CD4-positive, alpha-beta T cell (primary cell): ENCODE data around the gene MAGI3. TPM values are rescaled to one million over a fixed set of nuclear protein-coding genes. Genes with fewer than 3 reads are reported as not detected.
"Not testable (repeated sequence)": the region's sequence is repeated elsewhere in the genome, so short reads cannot be mapped to it uniquely, and the experiment has no call there.

Experiments
- ATAC-seq: fragments of 200-7000 bp; cut with Tn5 transposase; one replicate; pipeline ENCODE4 v1.10.0; 2022; ENCODE audit warnings: mild to moderate bottlenecking; ENCODE audit not compliant: poor library complexity
- CTCF ChIA-PET: fragments of 350-600 bp; sonication (Branson Sonifier 250); formaldehyde crosslinking; loops from one replicate; lab custom pipeline; 2021; ENCODE audit warnings: antibody characterized with exemption, inconsistent platforms; lab: Charles Lee
- POLR2A ChIA-PET: fragments of 350-600 bp; sonication (Branson Sonifier 250); formaldehyde crosslinking; loops from one replicate; lab custom pipeline; 2021; ENCODE audit warnings: antibody characterized with exemption, inconsistent platforms; lab: Charles Lee
- DNase-seq, 14 experiments: peaks; one replicate each; pipeline ENCODE4 v3.0.0-alpha.2; 2013 to 2020; ENCODE audit warnings: mixed read lengths in 2 of 14
- H3K27ac ChIP-seq, 2 donors: one replicate each; pipeline versions ENCODE4 v1.5.1 to v1.7.0; 2013; ENCODE audit warnings: low read length in 2 of 2, low read depth in 1 of 2, mild to moderate bottlenecking in 1 of 2
- H3K27me3 ChIP-seq, 2 experiments: 1 replicate in 1 of 2; 2 replicates in 1 of 2; pipeline versions ENCODE4 v1.6.1 to v1.7.0; 2013; ENCODE audit warnings: low read length in 2 of 2, control low read depth in 1 of 2, mild to moderate bottlenecking in 1 of 2, moderate library complexity in 1 of 2; ENCODE audit not compliant: insufficient read depth in 2 of 2, control insufficient read depth in 1 of 2
- H3K36me3 ChIP-seq: one replicate; pipeline ENCODE4 v1.6.1; 2013; ENCODE audit warnings: low read length, control low read depth; ENCODE audit not compliant: insufficient read depth
- H3K4me1 ChIP-seq: one replicate; pipeline ENCODE4 v1.6.1; 2013; ENCODE audit warnings: low read length, control low read depth; ENCODE audit not compliant: insufficient read depth
- H3K4me3 ChIP-seq: one replicate; pipeline ENCODE4 v1.5.1; 2013; ENCODE audit warnings: mild to moderate bottlenecking, low read length, moderate library complexity
- H3K9me3 ChIP-seq, 2 experiments: 1 replicate in 1 of 2; 2 replicates in 1 of 2; pipeline versions ENCODE4 v1.6.1 to v1.7.0; 2013; ENCODE audit warnings: low read length in 2 of 2, mild to moderate bottlenecking in 2 of 2, control low read depth in 1 of 2, moderate library complexity in 1 of 2; ENCODE audit not compliant: control insufficient read depth in 1 of 2, insufficient read depth in 1 of 2
- H3K27ac Mint-ChIP-seq: one replicate; pipeline ENCODE4 v1.8.0; 2020; ENCODE audit warnings: mixed read lengths
- H3K27me3 Mint-ChIP-seq: one replicate; pipeline ENCODE4 v1.8.0; 2021; ENCODE audit warnings: mixed read lengths
- H3K36me3 Mint-ChIP-seq: one replicate; pipeline ENCODE4 v1.8.0; 2021; ENCODE audit warnings: low read depth, mixed read lengths
- H3K4me1 Mint-ChIP-seq: one replicate; pipeline ENCODE4 v1.8.0; 2021; ENCODE audit warnings: low read depth, mixed read lengths
- H3K4me3 Mint-ChIP-seq: one replicate; pipeline ENCODE4 v1.8.0; 2020; ENCODE audit warnings: mild to moderate bottlenecking, mixed read lengths
- H3K9me3 Mint-ChIP-seq: one replicate; pipeline ENCODE4 v1.8.0; 2020; ENCODE audit warnings: mixed read lengths
- CTCF ChIP-seq: fragments of 200-600 bp; IDR thresholded peaks from one replicate; pipeline ENCODE4 v1.8.0; 2022; ENCODE audit warnings: antibody characterized with exemption, mild to moderate bottlenecking
- intact Hi-C, 2 experiments: fragments of 100-400 bp; cut with DNase I in 1 of 2; cut with micrococcal nuclease in 1 of 2; formaldehyde crosslinking; loops; one replicate each; pipeline versions ENCODE4 v1.15.1 to v1.9.0; 2023 to 2025; cut with DNase I, micrococcal nuclease
- total RNA-seq, 174 experiments: library from RNA in 2 of 174; stranded (reverse) in 2 of 174; gene quantifications; one replicate each; pipeline ENCODE4 v1.2.3 and lab custom pipeline; 2021 to 2026

Gene MAGI3
- total RNA-seq, 2 experiments from 2014 or later, result 6.7 to 8.7 TPM

DNA sequence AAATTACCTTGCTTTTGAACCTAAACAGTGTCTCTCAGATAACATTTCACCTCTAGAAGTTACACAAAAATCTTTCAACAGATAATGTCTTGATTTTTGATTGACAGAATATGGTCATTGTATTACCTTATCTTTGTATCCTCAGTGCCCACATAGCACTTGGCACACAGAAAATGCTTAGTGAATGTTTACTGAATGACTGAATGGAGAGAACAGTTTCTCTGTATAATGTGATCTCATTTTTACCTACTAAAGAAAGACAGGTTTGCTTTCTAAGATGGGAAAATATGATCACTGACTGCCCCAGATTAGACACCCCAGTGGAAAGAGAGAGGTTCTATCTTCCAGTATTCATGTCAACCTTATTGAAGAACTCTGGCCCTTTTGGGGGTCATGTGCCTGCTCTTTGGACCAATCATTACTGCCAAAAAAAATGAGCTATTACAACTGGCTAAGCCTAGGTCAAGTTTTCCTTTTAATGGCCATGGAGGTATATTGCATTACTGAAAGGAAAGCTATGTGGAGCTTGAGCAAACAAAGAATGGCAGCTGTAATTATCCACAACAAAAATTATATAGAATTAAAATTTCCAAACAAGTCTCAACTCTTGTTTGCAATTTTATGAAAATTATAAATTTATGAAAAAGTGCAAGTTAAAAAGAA is 117.4 kb downstream of the MAGI3 start:
- Mint-ChIP-seq H3K4me1 (no peaks in the 10 kb centered on the region), H3K27me3 (no peaks in the 10 kb centered on the region), H3K4me3 (no peak overlapping the region), H3K27ac (no peak overlapping the region), H3K9me3 (peaks cover 22% of the 10 kb centered on the region), H3K36me3 (peaks cover 12% of the 10 kb centered on the region)
- POLR2A ChIA-PET, result no interaction called here
- H3K36me3 ChIP-seq, result no peaks in the 10 kb centered on the region
- DNase-seq (no peak), ATAC-seq (no peak)
- no peaks in the 10 kb centered on the region for H3K4me1 ChIP-seq
- TF ChIP-seq CTCF, result no peak
- H3K9me3 ChIP-seq, result peaks cover 7 to 22% of the 10 kb centered on the region in 2 experiments
- CTCF ChIA-PET, result no interaction called here
- no peak overlapping the region for H3K4me3 ChIP-seq
- H3K27ac ChIP-seq, result no peak overlapping the region
- no peaks in the 10 kb centered on the region for H3K27me3 ChIP-seq
- intact Hi-C loops, result no loop called here

DNA sequence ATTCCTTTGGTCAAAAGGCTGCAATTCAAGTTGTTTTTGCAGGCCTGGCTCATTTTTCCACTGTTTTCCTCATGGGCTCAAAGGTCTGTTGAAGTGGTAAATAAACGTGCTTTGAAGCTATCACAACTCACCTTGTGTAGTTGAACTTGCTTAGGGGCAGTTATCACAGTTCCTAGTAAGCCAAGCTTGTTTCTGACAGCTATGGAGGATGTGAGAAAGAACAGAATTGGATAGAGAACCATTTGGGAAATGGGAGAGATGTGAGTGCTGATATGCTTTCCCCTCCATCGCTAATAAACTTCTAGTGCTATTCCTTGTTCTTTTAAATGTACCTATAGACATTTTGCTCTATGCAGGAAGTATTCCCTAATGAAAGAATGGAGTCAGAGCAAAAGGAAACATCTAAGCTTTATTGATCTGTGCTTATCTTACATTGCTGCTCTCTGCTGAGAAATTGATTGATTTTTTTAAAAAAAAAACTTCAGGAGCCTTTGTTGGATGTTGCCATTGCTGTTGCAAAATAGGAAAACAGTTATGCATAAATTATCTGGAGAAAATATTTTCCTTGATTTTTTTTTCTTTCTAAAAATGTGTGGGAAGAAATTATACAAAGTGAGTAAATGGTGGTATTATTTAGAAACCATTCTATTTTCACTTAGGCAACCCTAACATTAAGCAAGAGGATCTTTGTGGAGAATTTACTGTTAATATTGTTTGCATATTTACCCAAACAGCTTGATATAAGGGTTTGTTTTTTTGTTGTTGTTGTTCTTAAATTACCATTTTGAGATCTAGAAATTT is 118.2 kb downstream of the MAGI3 start:
- H3K27ac Mint-ChIP-seq, result no peak overlapping the region
- peaks cover 22% of the 10 kb centered on the region for H3K9me3 Mint-ChIP-seq
- no peak for ATAC-seq
- Histone ChIP-seq H3K27ac (no peak overlapping the region), H3K27me3 (no peaks in the 10 kb centered on the region), H3K36me3 (no peaks in the 10 kb centered on the region), H3K4me1 (no peaks in the 10 kb centered on the region), H3K4me3 (no peak overlapping the region), H3K9me3 (peaks cover 7 to 22% of the 10 kb centered on the region in 2 experiments)
- no peaks in the 10 kb centered on the region for H3K4me1 Mint-ChIP-seq
- DNase-seq, result no peak
- POLR2A ChIA-PET, result interaction anchor here (0.6 kb wide), 1 partner anchor 371 kb away, joined by 3 read pairs; no protein-coding TSS in a partner anchor
- H3K4me3 Mint-ChIP-seq, result no peak overlapping the region
- H3K27me3 Mint-ChIP-seq, result no peaks in the 10 kb centered on the region
- no peak for TF ChIP-seq CTCF
- H3K36me3 Mint-ChIP-seq, result peaks cover 12% of the 10 kb centered on the region
- intact Hi-C loops, result no loop called here
- CTCF ChIA-PET, result no interaction called here

- H3K27me3 Mint-ChIP-seq, POLR2A ChIA-PET, DNase-seq, H3K36me3 ChIP-seq, intact Hi-C loops, H3K4me1 ChIP-seq, H3K27ac Mint-ChIP-seq, H3K27me3 ChIP-seq, H3K4me3 Mint-ChIP-seq, ATAC-seq, H3K27ac ChIP-seq, H3K4me1 Mint-ChIP-seq, CTCF ChIA-PET, H3K4me3 ChIP-seq: not testable (repeated sequence)
- Mint-ChIP-seq H3K36me3 (peaks cover 12% of the 10 kb centered on the region), H3K9me3 (peaks cover 22% of the 10 kb centered on the region)
- H3K9me3 ChIP-seq, result peaks cover 7 to 22% of the 10 kb centered on the region in 2 experiments
Observed at GRCh38 chr1:113509766-113510165, 119.5 kb downstream of the MAGI3 start.
